Caco-2 (cell line): Measurements from ENCODE around the gene MYBPC2. TPM values are rescaled to one million over a fixed set of nuclear protein-coding genes. Genes with fewer than 3 reads are reported as not detected.

Experiments
- BruUV-seq: library from RNA; stranded (reverse); fragments of 400-500 nt; replicated peaks from 2 replicates; lab custom pipeline; 2021; lab: Mats Ljungman, UMichigan
- CTCF ChIA-PET: fragments of 300-600 bp; sonication (Branson Sonifier 250); formaldehyde crosslinking; loops from one replicate; lab custom pipeline; 2022; ENCODE audit warnings: antibody characterized with exemption; lab: Charles Lee
- POLR2A ChIA-PET: fragments of 300-600 bp; sonication (Branson Sonifier 250); formaldehyde crosslinking; loops from one replicate; lab custom pipeline; 2022; ENCODE audit warnings: antibody characterized with exemption; lab: Charles Lee
- DNase-seq, 2 experiments: peaks; one replicate each; pipeline versions ENCODE4 v3.0.0 to v3.0.0-alpha.2; 2020 to 2022
- H3K27me3 ChIP-seq: replicated peaks from 2 replicates; pipeline ENCODE4 v1.6.0; 2011; ENCODE audit warnings: low read length; ENCODE audit not compliant: control insufficient read depth, insufficient read depth
- H3K36me3 ChIP-seq: 2 replicates; pipeline ENCODE4 v1.5.1; 2011; ENCODE audit warnings: low read length; ENCODE audit not compliant: control insufficient read depth, insufficient read depth
- H3K4me1 ChIP-seq: fragments of 250-450 bp; sonication (Bioruptor Pico); 2 replicates; pipeline ENCODE4 v1.5.1; 2020; ENCODE audit warnings: mild to moderate bottlenecking
- H3K4me3 ChIP-seq: 2 replicates; pipeline ENCODE4 v1.5.1; 2011; ENCODE audit warnings: low read depth, mild to moderate bottlenecking, control low read depth, low read length
- H3K9me3 ChIP-seq: fragments of 250-450 bp; sonication (Bioruptor Pico); 2 replicates; pipeline ENCODE4 v1.5.1; 2020; ENCODE audit warnings: mild to moderate bottlenecking, moderate library complexity
- H3K27ac Mint-ChIP-seq: one replicate; pipeline ENCODE4 v1.8.0; 2022; ENCODE audit warnings: mixed read lengths; ENCODE audit not compliant: unreplicated experiment
- H3K27me3 Mint-ChIP-seq: one replicate; pipeline ENCODE4 v1.8.0; 2022; ENCODE audit warnings: mixed read lengths; ENCODE audit not compliant: insufficient read depth, unreplicated experiment
- H3K36me3 Mint-ChIP-seq: one replicate; pipeline ENCODE4 v1.8.0; 2022; ENCODE audit warnings: mild to moderate bottlenecking, mixed read lengths; ENCODE audit not compliant: insufficient read depth, unreplicated experiment
- H3K4me1 Mint-ChIP-seq: one replicate; pipeline ENCODE4 v1.8.0; 2022; ENCODE audit warnings: low read depth, mixed read lengths; ENCODE audit not compliant: unreplicated experiment
- H3K4me3 Mint-ChIP-seq: one replicate; pipeline ENCODE4 v1.8.0; 2022; ENCODE audit warnings: mild to moderate bottlenecking, moderate library complexity, mixed read lengths; ENCODE audit not compliant: unreplicated experiment
- H3K9me3 Mint-ChIP-seq: one replicate; pipeline ENCODE4 v1.8.0; 2022; ENCODE audit warnings: mixed read lengths; ENCODE audit not compliant: unreplicated experiment
- CTCF ChIP-seq, 2 experiments: fragments of 200-600 bp in 1 of 2; IDR thresholded peaks; 1 replicate in 1 of 2; 2 replicates in 1 of 2; pipeline versions ENCODE4 v1.5.1 to v1.8.0; 2011 to 2022; ENCODE audit warnings: antibody characterized with exemption in 1 of 2, control low read depth in 1 of 2, inconsistent platforms in 1 of 2, low read depth in 1 of 2, low read length in 1 of 2, mild to moderate bottlenecking in 1 of 2, moderate library complexity in 1 of 2; ENCODE audit not compliant: insufficient read depth in 1 of 2, severe bottlenecking in 1 of 2, unreplicated experiment in 1 of 2
- intact Hi-C: fragments of 100-400 bp; cut with micrococcal nuclease; formaldehyde crosslinking; loops from one replicate; pipeline ENCODE4 v1.10.0; 2022; ENCODE audit not compliant: unreplicated experiment
- total RNA-seq: library from RNA; stranded (reverse); gene quantifications from 2 replicates; pipeline ENCODE4 v1.2.3, GENCODE V29; 2022

The MYBPC2 gene
- total RNA-seq, 1 experiment from 2014 or later, result 1.6 TPM

- peaks cover 12% of the 10 kb centered on the region for H3K36me3 Mint-ChIP-seq
- peak overlapping the region; percentile 55 for H3K4me3 Mint-ChIP-seq
- H3K27ac Mint-ChIP-seq, result peak overlapping the region; percentile 77
- Histone ChIP-seq H3K4me1 (peaks cover 4% of the 10 kb centered on the region; the same call in 1 of the 2 replicates), H3K9me3 (no peaks in the 10 kb centered on the region), H3K27me3 (no peaks in the 10 kb centered on the region), H3K4me3 (no peak overlapping the region), H3K36me3 (no peaks in the 10 kb centered on the region)
- BruUV-seq, result no TSS peak
- POLR2A ChIA-PET, result no interaction called here
- intact Hi-C loops, result no loop called here
- H3K27me3 Mint-ChIP-seq, result no peaks in the 10 kb centered on the region
- no peak for DNase-seq
- no peak for TF ChIP-seq CTCF (IDR thresholded peaks at IDR 0.05; ENCODE audit: insufficient read depth in 1 of 2, low read depth in 1 of 2, low read length in 1 of 2, severe bottlenecking in 1 of 2, unreplicated experiment in 1 of 2)
- H3K9me3 Mint-ChIP-seq, result no peaks in the 10 kb centered on the region
- peaks cover 7% of the 10 kb centered on the region for H3K4me1 Mint-ChIP-seq
- CTCF ChIA-PET, result no interaction called here
Observed at GRCh38 chr19:50509366-50509765, 76.7 kb downstream of the MYBPC2 start.

- POLR2A ChIA-PET, result interaction anchor here (1.2 kb wide), 1 partner anchor 50 kb away, joined by 4 read pairs; no protein-coding TSS in a partner anchor
- no peaks in the 10 kb centered on the region for H3K27me3 Mint-ChIP-seq
- no peak for TF ChIP-seq CTCF (IDR thresholded peaks at IDR 0.05; ENCODE audit: insufficient read depth in 1 of 2, low read depth in 1 of 2, low read length in 1 of 2, severe bottlenecking in 1 of 2, unreplicated experiment in 1 of 2)
- intact Hi-C loops, result no loop called here
- CTCF ChIA-PET, result interaction anchor here (1.8 kb wide), 1 partner anchor 27 kb away, joined by 7 read pairs; no protein-coding TSS in a partner anchor
- peaks cover 7% of the 10 kb centered on the region for H3K4me1 Mint-ChIP-seq
- H3K36me3 Mint-ChIP-seq, result peaks cover 12% of the 10 kb centered on the region
- Histone ChIP-seq H3K36me3 (no peaks in the 10 kb centered on the region), H3K4me1 (peaks cover 4% of the 10 kb centered on the region; the same call in 1 of the 2 replicates), H3K27me3 (no peaks in the 10 kb centered on the region), H3K4me3 (peak overlapping the region; percentile 58), H3K9me3 (no peaks in the 10 kb centered on the region)
- no TSS peak for BruUV-seq
- H3K27ac Mint-ChIP-seq, result peak overlapping the region; percentile 89
- no peak for DNase-seq
- no peaks in the 10 kb centered on the region for H3K9me3 Mint-ChIP-seq
- peak overlapping the region; percentile 76 for H3K4me3 Mint-ChIP-seq
Observed at GRCh38 chr19:50510121-50510670, 77.5 kb downstream of the MYBPC2 start.

- Histone ChIP-seq H3K27me3 (no peaks in the 10 kb centered on the region), H3K4me3 (peak overlapping the region; percentile 58), H3K4me1 (peaks cover 4% of the 10 kb centered on the region; the same call in 1 of the 2 replicates), H3K9me3 (no peaks in the 10 kb centered on the region), H3K36me3 (no peaks in the 10 kb centered on the region)
- peaks cover 12% of the 10 kb centered on the region for H3K36me3 Mint-ChIP-seq
- BruUV-seq, result TSS peak; percentile 78
- intact Hi-C loops, result loop anchor here (1.0 kb wide), 1 partner anchor 34 kb away; the partner anchor contains the start of genes EMC10 and GARIN5A
- POLR2A ChIA-PET, result interaction anchor here (0.6 to 1.2 kb wide), 6 partner anchors 50 to 829 kb away, joined by 3 to 10 read pairs (median 4); partner anchors contain the start of gene KCNC3
- peaks cover 7% of the 10 kb centered on the region for H3K4me1 Mint-ChIP-seq
- H3K27ac Mint-ChIP-seq, result peak overlapping the region; percentile 89
- H3K27me3 Mint-ChIP-seq, result no peaks in the 10 kb centered on the region
- DNase-seq, result no peak
- peak overlapping the region; percentile 76 for H3K4me3 Mint-ChIP-seq
- H3K9me3 Mint-ChIP-seq, result no peaks in the 10 kb centered on the region
- no peak for TF ChIP-seq CTCF (IDR thresholded peaks at IDR 0.05; ENCODE audit: insufficient read depth in 1 of 2, low read depth in 1 of 2, low read length in 1 of 2, severe bottlenecking in 1 of 2, unreplicated experiment in 1 of 2)
- CTCF ChIA-PET, result interaction anchor here (0.5 to 1.8 kb wide), 9 partner anchors 10 to 308 kb away, joined by 3 to 11 read pairs (median 6); no protein-coding TSS in a partner anchor
Observed at GRCh38 chr19:50510700-50511068, 78.0 kb downstream of the MYBPC2 start.
